ENCODE results near the gene SYNGAP1. TPM values are rescaled to one million over a fixed set of nuclear protein-coding genes. Genes with fewer than 3 reads are reported as not detected.

Gene SYNGAP1
- total and polyA plus RNA-seq, 9 of the 15 experiments (the other 6 are each of a cell fraction or from before 2014, with no cell fraction given), result 0.01 to 22.8 (median 3.2) TPM

DNA sequence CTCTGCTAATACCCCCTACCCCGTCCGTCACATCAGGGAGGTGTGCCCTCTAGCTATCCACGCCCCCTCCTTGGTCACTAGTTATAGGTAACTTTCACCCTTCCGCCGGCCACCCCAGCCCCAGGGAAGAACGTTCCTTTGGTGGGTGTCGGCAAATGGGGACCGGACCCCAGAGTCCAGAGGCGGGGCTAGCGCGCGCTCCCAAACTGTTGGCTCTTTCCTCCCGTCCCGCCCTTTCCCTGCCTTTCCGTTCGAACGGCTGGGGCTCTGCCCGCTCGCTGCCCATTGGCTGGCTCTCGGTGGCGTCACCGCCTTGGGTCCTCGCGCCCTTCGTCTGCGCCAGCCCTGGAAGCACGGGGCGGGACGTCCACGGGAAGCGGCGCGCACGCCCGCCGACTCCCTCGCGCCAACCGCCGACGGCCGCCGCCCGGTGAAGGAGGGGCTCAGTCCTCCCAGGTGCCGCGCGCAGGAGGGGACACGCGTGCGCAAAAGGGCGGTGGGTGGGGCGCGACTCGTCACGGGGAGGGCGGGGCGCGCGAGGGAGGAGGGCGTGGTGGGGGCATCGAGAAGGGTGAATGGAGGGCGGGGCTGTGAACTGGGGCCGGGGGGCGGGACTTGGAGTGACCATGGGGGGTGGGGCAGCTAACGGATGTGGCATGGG lies 9.7 kb upstream of the SYNGAP1 start (continued):
- TF ChIP-seq GTF2E2 (tag; IDR thresholded peaks at IDR 0.05) (peak; percentile 39; the same call in 1 of the 2 replicates), YBX1 (IDR thresholded peaks at IDR 0.05) (no peak), NFIX (CRISPR knock-in tag; IDR thresholded peaks at IDR 0.05; ENCODE audit: low read depth) (no peak), SIX5 (IDR thresholded peaks at IDR 0.05; ENCODE audit: borderline replicate concordance in 1 of 2, insufficient read depth in 1 of 2, low read depth in 1 of 2, low read length in 2 of 2) (no peak), PHF8 (IDR thresholded peaks at IDR 0.05; ENCODE audit: borderline replicate concordance, low read length) (peak; percentile 26; the same call in 1 of the 2 replicates), ZNF695 (CRISPR knock-in tag; IDR thresholded peaks at IDR 0.05) (peak; percentile 82; the same call in 1 of the 2 replicates), KDM2B (CRISPR knock-in tag; IDR thresholded peaks at IDR 0.05) (0 out of 2 replicates have a peak, but pooled peaks have one; percentile 39), ZNF431 (CRISPR knock-in tag; IDR thresholded peaks at IDR 0.05) (no peak), CTBP1 (IDR thresholded peaks at IDR 0.05; ENCODE audit: borderline replicate concordance) (peak; percentile 99), HMGN3 (IDR thresholded peaks at IDR 0.05; ENCODE audit: borderline replicate concordance, extremely low read depth, insufficient read length, low read depth, low read length) (peak; percentile 99), L3MBTL2 (IDR thresholded peaks at IDR 0.05) (peak; percentile 100), ATF7 (IDR thresholded peaks at IDR 0.05) (peak; percentile 96), SREBF1 (IDR thresholded peaks at IDR 0.05; ENCODE audit: borderline replicate concordance, low read depth, low read length) (0 out of 2 replicates have a peak, but pooled peaks have one; percentile 70)
- TF ChIP-seq, protein P1, sequence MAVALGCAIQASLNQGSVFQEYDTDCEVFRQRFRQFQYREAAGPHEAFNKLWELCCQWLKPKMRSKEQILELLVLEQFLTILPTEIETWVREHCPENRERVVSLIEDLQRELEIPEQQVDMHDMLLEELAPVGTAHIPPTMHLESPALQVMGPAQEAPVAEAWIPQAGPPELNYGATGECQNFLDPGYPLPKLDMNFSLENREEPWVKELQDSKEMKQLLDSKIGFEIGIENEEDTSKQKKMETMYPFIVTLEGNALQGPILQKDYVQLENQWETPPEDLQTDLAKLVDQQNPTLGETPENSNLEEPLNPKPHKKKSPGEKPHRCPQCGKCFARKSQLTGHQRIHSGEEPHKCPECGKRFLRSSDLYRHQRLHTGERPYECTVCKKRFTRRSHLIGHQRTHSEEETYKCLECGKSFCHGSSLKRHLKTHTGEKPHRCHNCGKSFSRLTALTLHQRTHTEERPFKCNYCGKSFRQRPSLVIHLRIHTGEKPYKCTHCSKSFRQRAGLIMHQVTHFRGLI (CRISPR knock-in tag; IDR thresholded peaks at IDR 0.05), result no peak
- TF ChIP-seq, protein P2, sequence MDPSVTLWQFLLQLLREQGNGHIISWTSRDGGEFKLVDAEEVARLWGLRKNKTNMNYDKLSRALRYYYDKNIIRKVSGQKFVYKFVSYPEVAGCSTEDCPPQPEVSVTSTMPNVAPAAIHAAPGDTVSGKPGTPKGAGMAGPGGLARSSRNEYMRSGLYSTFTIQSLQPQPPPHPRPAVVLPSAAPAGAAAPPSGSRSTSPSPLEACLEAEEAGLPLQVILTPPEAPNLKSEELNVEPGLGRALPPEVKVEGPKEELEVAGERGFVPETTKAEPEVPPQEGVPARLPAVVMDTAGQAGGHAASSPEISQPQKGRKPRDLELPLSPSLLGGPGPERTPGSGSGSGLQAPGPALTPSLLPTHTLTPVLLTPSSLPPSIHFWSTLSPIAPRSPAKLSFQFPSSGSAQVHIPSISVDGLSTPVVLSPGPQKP (CRISPR knock-in tag; IDR thresholded peaks at IDR 0.05), result no peak
- TF ChIP-seq, protein P3, sequence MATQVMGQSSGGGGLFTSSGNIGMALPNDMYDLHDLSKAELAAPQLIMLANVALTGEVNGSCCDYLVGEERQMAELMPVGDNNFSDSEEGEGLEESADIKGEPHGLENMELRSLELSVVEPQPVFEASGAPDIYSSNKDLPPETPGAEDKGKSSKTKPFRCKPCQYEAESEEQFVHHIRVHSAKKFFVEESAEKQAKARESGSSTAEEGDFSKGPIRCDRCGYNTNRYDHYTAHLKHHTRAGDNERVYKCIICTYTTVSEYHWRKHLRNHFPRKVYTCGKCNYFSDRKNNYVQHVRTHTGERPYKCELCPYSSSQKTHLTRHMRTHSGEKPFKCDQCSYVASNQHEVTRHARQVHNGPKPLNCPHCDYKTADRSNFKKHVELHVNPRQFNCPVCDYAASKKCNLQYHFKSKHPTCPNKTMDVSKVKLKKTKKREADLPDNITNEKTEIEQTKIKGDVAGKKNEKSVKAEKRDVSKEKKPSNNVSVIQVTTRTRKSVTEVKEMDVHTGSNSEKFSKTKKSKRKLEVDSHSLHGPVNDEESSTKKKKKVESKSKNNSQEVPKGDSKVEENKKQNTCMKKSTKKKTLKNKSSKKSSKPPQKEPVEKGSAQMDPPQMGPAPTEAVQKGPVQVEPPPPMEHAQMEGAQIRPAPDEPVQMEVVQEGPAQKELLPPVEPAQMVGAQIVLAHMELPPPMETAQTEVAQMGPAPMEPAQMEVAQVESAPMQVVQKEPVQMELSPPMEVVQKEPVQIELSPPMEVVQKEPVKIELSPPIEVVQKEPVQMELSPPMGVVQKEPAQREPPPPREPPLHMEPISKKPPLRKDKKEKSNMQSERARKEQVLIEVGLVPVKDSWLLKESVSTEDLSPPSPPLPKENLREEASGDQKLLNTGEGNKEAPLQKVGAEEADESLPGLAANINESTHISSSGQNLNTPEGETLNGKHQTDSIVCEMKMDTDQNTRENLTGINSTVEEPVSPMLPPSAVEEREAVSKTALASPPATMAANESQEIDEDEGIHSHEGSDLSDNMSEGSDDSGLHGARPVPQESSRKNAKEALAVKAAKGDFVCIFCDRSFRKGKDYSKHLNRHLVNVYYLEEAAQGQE (IDR thresholded peaks at IDR 0.05; ENCODE audit: borderline replicate concordance), result peak; percentile 46
- TF ChIP-seq, protein P3 (CRISPR knock-in tag; IDR thresholded peaks at IDR 0.05; ENCODE audit: low read depth), result peak; percentile 87
